MM.1S (cell line): ENCODE data around the gene PPP1CC.

Source experiments
- DNase-seq: peaks from one replicate; pipeline ENCODE4 v3.0.0-alpha.2; 2015
- H2AFZ ChIP-seq: fragments of 300-600 bp; sonication (generic); 2 replicates; pipeline ENCODE4 v1.6.0; 2016; ENCODE audit warnings: antibody characterized with exemption, low read length
- H3F3A ChIP-seq: fragments of 300-600 bp; sonication (generic); 2 replicates; pipeline ENCODE4 v1.6.1; 2016; ENCODE audit warnings: mild to moderate bottlenecking, antibody characterized with exemption, low read length, moderate library complexity, mixed read lengths; ENCODE audit not compliant: insufficient read depth
- H3K27ac ChIP-seq: fragments of 300-600 bp; sonication (generic); 2 replicates; pipeline ENCODE4 v1.5.1; 2016; ENCODE audit warnings: mild to moderate bottlenecking, low read length
- H3K27me3 ChIP-seq: fragments of 300-600 bp; sonication (generic); replicated peaks from 2 replicates; pipeline ENCODE4 v1.6.0; 2016; ENCODE audit warnings: low read length; ENCODE audit not compliant: insufficient read depth
- H3K36me3 ChIP-seq: fragments of 300-600 bp; sonication (generic); replicated peaks from 2 replicates; pipeline ENCODE4 v1.6.1; 2016; ENCODE audit warnings: mild to moderate bottlenecking, low read length, mixed read lengths; ENCODE audit not compliant: insufficient read depth
- H3K4me1 ChIP-seq: fragments of 300-600 bp; sonication (generic); 2 replicates; pipeline ENCODE4 v1.6.1; 2016; ENCODE audit warnings: low read length, mixed read lengths
- H3K4me2 ChIP-seq: fragments of 300-600 bp; sonication (generic); 2 replicates; pipeline ENCODE4 v1.6.0; 2016; ENCODE audit warnings: low read depth, low read length
- H3K4me3 ChIP-seq: fragments of 300-600 bp; sonication (generic); 2 replicates; pipeline ENCODE4 v1.5.1; 2016; ENCODE audit warnings: low read length, mixed read lengths
- H3K79me2 ChIP-seq: fragments of 300-600 bp; sonication (generic); 2 replicates; pipeline ENCODE4 v1.6.1; 2016; ENCODE audit warnings: mixed run types, low read length, mixed read lengths
- H3K9ac ChIP-seq: fragments of 300-600 bp; sonication (generic); 2 replicates; pipeline ENCODE4 v1.6.1; 2016; ENCODE audit warnings: low read length, mixed read lengths
- H3K9me2 ChIP-seq: fragments of 300-600 bp; sonication (generic); replicated peaks from 2 replicates; pipeline ENCODE4 v1.6.1; 2016; ENCODE audit warnings: mild to moderate bottlenecking, low read length, mixed read lengths; ENCODE audit not compliant: insufficient read depth
- H3K9me3 ChIP-seq: fragments of 300-600 bp; sonication (generic); replicated peaks from 2 replicates; pipeline ENCODE4 v1.6.1; 2016; ENCODE audit warnings: mild to moderate bottlenecking, low read length, mixed read lengths; ENCODE audit not compliant: insufficient read depth
- H4K20me1 ChIP-seq: fragments of 300-600 bp; sonication (generic); 2 replicates; pipeline ENCODE4 v1.6.1; 2016; ENCODE audit warnings: mild to moderate bottlenecking, low read length, moderate library complexity, mixed read lengths; ENCODE audit not compliant: insufficient read depth
- EZH2 ChIP-seq: fragments of 300-600 bp; sonication (generic); optimal IDR thresholded peaks from 2 replicates; pipeline ENCODE3; 2017; ENCODE audit warnings: low read depth, mild to moderate bottlenecking, antibody characterized with exemption, low read length, mixed read lengths
- EZH2phosphoT487 ChIP-seq: fragments of 300-600 bp; sonication (generic); IDR thresholded peaks from 2 replicates; pipeline ENCODE4 v1.6.1; 2018; ENCODE audit warnings: antibody characterized with exemption, low read length
- TF ChIP-seq, protein P1 (sequence below): fragments of 300-600 bp; sonication (generic); IDR thresholded peaks from 2 replicates; pipeline ENCODE4 v1.5.1; 2016; ENCODE audit warnings: antibody characterized with exemption, low read length, mixed read lengths

The PPP1CC gene

DNA sequence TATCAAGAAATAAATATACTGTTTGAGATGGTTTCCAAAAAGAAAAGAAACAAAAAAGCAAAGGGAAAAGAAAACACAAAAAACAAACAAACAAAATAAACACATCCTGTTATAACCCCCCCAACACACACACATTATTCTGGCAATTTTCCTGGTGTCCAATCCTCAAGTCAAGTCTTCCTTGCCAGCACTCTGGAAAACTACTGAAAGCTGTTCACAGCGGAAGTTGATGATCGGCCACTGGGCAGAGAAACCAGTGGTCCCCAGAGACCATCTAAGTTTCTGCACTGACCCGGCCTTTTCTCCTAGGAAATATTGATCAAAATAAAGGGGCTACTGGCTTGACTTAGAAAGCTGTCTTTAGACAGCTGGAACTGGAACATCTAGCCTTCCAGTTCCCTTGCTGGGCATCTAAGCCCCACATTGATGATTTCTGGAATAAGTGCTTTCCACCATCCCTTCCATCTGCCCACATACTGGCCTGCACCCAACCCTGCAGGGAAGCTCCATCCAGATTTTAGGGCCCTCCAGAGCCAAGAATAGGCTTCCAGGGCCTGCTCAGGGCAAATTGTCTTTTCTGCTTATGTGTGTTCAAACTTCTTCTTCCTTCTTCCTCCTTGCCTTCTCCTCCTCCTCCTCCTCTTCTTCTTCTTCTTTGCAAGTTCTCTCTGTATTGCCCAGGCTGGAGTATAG is 11.6 kb upstream of the PPP1CC start:
- Histone ChIP-seq H3K9ac (no peak overlapping the region), H3K27me3 (no peaks in the 10 kb centered on the region), H3K4me2 (no peak overlapping the region), H3K9me2 (no peaks in the 10 kb centered on the region), H3K4me3 (no peak overlapping the region), H3K9me3 (no peaks in the 10 kb centered on the region), H3K27ac (no peak overlapping the region), H3F3A (no peaks in the 10 kb centered on the region), H3K79me2 (no peaks in the 10 kb centered on the region), H3K36me3 (no peaks in the 10 kb centered on the region), H2AFZ (no peak overlapping the region), H3K4me1 (no peaks in the 10 kb centered on the region), H4K20me1 (no peaks in the 10 kb centered on the region)
- no peak for DNase-seq
- TF ChIP-seq, protein P1, sequence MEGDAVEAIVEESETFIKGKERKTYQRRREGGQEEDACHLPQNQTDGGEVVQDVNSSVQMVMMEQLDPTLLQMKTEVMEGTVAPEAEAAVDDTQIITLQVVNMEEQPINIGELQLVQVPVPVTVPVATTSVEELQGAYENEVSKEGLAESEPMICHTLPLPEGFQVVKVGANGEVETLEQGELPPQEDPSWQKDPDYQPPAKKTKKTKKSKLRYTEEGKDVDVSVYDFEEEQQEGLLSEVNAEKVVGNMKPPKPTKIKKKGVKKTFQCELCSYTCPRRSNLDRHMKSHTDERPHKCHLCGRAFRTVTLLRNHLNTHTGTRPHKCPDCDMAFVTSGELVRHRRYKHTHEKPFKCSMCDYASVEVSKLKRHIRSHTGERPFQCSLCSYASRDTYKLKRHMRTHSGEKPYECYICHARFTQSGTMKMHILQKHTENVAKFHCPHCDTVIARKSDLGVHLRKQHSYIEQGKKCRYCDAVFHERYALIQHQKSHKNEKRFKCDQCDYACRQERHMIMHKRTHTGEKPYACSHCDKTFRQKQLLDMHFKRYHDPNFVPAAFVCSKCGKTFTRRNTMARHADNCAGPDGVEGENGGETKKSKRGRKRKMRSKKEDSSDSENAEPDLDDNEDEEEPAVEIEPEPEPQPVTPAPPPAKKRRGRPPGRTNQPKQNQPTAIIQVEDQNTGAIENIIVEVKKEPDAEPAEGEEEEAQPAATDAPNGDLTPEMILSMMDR = no peak
- TF ChIP-seq EZH2phosphoT487 (no peak), EZH2 (no peak)

DNA sequence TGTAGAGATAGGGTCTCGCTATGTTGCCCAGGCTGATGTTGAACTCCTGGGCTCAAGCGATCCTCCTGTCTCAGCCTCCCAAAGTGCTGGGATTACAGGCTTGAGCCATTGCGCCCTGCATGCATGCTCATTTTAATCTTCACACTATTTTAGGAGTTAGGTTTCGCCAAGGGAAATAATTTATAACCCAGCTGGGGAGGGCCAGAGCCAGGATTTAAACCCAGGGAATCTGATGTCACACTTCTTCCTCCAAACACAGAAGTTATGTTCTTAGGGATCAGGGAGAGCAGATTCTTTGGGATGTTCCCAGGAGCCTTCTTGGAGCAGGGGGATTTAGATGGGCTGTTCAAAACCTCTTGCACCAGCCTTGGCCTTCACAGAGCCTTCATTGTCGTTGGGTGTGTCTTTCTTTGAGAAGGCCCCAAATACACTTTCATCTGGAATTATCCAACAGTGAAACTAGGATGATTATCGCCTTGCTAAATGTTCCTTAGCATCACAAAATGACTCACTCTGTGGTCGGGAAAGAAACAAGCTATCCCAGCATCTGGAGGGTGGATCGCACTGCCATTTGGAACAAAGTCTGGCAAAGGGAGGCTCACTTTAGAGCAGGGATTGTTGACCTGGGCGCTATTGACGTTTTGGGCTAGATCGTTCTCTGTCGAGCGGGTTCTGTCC is 8.2 kb upstream of the PPP1CC start:
- H3K4me3 ChIP-seq = no peak overlapping the region
- H3K4me2 ChIP-seq = no peak overlapping the region
- no peaks in the 10 kb centered on the region for H3K27me3 ChIP-seq
- DNase-seq = no peak
- H3K9me3 ChIP-seq = no peaks in the 10 kb centered on the region
- TF ChIP-seq, protein P1 = no peak
- no peak for TF ChIP-seq EZH2
- no peak for TF ChIP-seq EZH2phosphoT487
- H3K36me3 ChIP-seq = no peaks in the 10 kb centered on the region
- no peaks in the 10 kb centered on the region for H3F3A ChIP-seq
- no peak overlapping the region for H3K9ac ChIP-seq
- H3K79me2 ChIP-seq = no peaks in the 10 kb centered on the region
- H3K4me1 ChIP-seq = no peaks in the 10 kb centered on the region
- no peak overlapping the region for H3K27ac ChIP-seq
- H4K20me1 ChIP-seq = no peaks in the 10 kb centered on the region
- no peak overlapping the region for H2AFZ ChIP-seq
- no peaks in the 10 kb centered on the region for H3K9me2 ChIP-seq

DNA sequence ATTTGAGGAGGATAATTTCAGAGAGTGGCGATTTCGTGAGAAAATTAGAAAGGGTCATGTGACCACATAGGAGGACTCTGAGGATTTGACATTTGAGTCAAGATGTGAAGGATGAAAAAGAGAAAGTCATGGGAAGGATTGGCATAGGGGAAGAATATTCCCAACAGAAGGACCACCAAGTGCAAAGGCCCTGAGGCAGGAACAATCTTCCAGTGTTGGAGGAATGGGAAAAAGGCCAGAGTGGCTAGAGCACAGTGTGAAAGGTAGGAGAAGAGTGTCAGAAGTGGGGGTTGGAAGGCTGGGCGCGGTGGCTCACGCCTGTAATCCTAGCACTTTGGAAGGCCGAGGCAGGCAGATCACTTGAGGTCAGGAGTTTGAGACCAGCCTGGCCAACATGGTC is 3.9 kb upstream of the PPP1CC start:
- no peak overlapping the region for H3K4me3 ChIP-seq
- no peaks in the 10 kb centered on the region for H3K4me1 ChIP-seq
- no peaks in the 10 kb centered on the region; the same call in 1 of the 2 replicates for H4K20me1 ChIP-seq
- no peak for DNase-seq
- H3K4me2 ChIP-seq = no peak overlapping the region
- H3K79me2 ChIP-seq = peaks cover 12% of the 10 kb centered on the region
- H3K36me3 ChIP-seq = no peaks in the 10 kb centered on the region
- H3F3A ChIP-seq = no peaks in the 10 kb centered on the region
- no peak overlapping the region for H3K9ac ChIP-seq
- no peak overlapping the region for H2AFZ ChIP-seq
- H3K9me2 ChIP-seq = no peaks in the 10 kb centered on the region
- TF ChIP-seq EZH2phosphoT487 (no peak), EZH2 (no peak)
- TF ChIP-seq, protein P1 = no peak
- H3K27me3 ChIP-seq = no peaks in the 10 kb centered on the region
- H3K27ac ChIP-seq = no peak overlapping the region
- H3K9me3 ChIP-seq = no peaks in the 10 kb centered on the region
